ENCODE measurements around the gene TENM4.

GRCh38 chr11:79018371-79018849 lies 422.4 kb downstream of the TENM4 start:
- TF ChIP-seq CTCF (IDR thresholded peaks at IDR 0.05), result no peak
- no peak for TF ChIP-seq EZH2phosphoT487 (IDR thresholded peaks at IDR 0.05)
- TF ChIP-seq EZH2 (IDR thresholded peaks at IDR 0.05), result no peak

Data from neural progenitor cell (in vitro differentiated cells).